ENCODE results near the gene TM7SF2.
"Not testable (repeated sequence)": the region's sequence is repeated elsewhere in the genome, so short reads cannot be mapped to it uniquely, and the experiment has no call there.

The TM7SF2 gene

DNA sequence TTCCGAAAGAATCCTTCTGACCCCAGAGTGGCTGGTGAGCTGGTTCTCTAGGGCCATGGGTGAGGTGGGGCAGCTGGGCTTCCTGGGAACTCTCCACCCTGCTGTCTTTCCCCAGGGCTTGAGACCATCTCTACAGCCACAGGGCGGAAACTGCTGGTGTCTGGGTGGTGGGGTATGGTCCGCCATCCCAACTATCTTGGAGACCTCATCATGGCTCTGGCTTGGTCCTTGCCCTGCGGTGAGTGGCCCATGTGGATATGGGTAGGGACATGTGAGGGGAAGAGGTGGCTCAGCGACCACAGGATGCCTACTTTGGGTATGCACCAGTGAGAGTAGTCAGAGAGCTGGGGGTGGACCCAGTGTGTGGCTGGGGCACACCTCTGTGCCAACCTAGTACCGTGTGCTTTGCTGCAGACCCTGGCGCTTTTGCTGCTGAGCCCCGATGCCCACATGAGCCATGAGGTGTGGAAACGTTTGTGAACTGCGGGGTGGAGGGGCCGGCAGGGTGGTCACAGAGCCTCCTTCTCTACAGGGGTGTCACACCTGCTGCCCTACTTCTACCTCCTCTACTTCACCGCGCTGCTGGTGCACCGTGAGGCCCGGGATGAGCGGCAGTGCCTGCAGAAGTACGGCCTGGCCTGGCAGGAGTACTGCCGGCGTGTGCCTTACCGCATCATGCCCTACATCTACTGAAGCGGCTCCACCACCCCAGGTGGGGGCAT is 3.9 kb downstream of the TM7SF2 start:
- DNase-seq = no peak

GRCh38 chr11:65116370-65117205 is 4.9 kb downstream of the TM7SF2 start:
- peak; percentile 53 for DNase-seq

- DNase-seq = peak; percentile 99
Measured at GRCh38 chr11:65117206-65118096, 5.8 kb downstream of the TM7SF2 start, which contains the start of gene ZNHIT2. ZNHIT2 (minus strand) TSS chr11:65117701; CDS start chr11:65117653, 48 bp downstream.

DNA sequence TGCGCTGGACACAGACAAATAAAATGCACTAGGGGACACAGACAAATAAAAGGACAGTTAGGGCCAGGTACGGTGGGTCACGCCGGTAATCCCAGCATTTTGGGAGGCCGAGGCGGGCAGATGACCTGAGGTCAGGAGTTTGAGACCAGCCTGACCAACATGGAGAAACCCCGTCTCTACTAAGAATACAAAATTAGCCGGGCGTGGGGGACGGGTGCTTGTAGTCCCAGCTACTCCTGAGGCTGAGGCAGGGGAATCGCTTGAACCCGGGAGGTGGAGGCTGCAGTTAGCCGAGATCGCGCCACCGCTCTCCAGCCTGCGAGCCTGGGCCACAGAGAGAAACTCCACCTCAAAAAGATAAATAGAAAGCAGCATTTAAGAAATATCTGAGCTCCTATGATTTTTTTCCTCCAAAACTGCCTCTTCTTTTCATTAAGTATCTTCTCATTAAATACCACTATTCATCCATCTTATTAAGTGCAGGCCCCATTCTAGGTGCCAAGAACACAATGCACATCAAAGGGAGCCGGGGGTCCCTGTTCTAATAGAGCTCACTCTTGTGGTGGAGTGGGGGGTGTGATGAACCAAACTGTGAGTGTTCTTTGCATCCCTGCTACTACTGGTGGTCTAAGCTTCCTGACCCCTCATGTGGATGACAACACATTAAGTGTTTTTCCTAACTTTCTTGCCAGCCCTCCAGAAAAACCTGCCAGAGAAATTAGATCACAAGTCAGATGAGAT is 6.6 kb downstream of the TM7SF2 start:
- no peak for DNase-seq

- not testable (repeated sequence) for DNase-seq
Measured at GRCh38 chr11:65118891-65119669, 7.4 kb downstream of the TM7SF2 start.

- no peak for DNase-seq
Measured at GRCh38 chr11:65119670-65119995, 8.0 kb downstream of the TM7SF2 start.

GRCh38 chr11:65120831-65121230 is 9.2 kb downstream of the TM7SF2 start:
- DNase-seq = no peak

- no peak for DNase-seq
Measured at GRCh38 chr11:65121447-65121864, 9.8 kb downstream of the TM7SF2 start.

- peak; percentile 99 for DNase-seq
Measured at GRCh38 chr11:65121865-65122696, 10.4 kb downstream of the TM7SF2 start, which contains the start of the genes FAU and MRPL49. FAU (minus strand) TSS chr11:65122134; CDS start chr11:65121813, 321 bp downstream. MRPL49 (plus strand) TSS chr11:65122321; CDS start chr11:65122347, 26 bp downstream.

DNA sequence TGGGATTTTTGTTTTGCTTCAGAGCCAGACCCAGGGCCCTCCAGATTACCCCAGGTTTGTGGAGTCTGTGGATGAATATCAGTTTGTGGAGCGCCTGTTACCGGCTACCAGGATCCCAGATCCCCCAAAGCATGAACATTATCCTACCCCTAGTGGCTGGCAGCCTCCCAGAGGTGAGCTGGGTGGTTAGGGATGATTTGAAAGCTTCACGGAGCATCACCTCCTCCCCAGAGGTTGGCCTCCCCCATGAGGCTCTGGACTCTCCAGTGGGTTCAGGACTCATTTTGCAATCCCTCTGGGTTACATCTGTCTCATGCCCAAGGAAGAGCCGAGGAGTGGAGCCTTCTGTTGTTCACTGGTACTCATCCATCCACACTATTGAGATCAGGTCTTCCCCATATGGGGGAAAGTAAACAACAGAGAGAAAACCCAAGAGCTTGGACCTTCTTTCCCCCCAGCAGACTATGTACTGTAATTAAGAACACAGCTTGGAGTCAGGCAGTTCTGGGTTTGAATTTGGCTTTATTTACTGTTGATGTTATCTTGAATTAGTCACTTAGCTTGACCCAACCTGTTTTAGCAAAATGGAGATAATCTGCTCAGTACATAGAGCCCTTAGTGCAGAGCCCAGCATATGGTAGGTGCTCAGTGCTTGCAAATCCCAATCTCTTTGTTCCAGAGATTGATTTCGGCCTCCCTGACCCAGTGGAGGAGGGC is 13.0 kb downstream of the TM7SF2 start:
- DNase-seq = no peak

GRCh38 chr11:65125197-65126056 is 13.8 kb downstream of the TM7SF2 start:
- DNase-seq = no peak

DNA sequence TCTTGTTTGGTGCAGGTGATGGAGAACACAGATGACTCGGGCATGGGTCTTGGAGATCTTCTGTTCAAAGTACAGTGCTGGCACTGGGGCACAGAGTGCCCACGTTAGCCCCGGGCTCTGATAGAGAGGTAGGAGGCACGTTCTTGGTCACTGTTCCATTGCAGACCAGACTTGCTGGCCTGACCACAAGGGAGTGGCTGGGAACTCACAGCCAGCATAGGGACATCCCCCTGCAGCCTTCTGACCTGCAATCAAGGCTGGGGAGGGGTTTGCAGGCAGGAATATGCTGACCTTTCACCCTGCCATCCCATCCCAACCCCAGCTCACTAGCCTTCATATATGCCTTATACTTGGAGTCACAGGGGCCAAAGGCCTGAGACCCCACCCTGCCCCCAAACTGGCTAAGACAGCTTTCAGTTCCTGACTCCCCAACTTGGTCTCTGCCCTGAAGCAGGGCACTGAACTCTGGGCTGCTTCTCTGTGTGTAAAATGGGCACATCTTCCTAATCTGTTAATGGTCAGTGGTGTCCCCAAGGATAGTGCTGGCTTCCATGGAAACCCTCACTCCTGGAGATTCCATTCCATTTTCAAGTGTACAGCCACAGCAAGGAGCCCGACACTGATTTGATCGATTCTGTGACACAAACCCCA is 15.1 kb downstream of the TM7SF2 start:
- no peak for DNase-seq

GRCh38 chr11:65127473-65128181 is 16.0 kb downstream of the TM7SF2 start:
- DNase-seq = no peak

DNA sequence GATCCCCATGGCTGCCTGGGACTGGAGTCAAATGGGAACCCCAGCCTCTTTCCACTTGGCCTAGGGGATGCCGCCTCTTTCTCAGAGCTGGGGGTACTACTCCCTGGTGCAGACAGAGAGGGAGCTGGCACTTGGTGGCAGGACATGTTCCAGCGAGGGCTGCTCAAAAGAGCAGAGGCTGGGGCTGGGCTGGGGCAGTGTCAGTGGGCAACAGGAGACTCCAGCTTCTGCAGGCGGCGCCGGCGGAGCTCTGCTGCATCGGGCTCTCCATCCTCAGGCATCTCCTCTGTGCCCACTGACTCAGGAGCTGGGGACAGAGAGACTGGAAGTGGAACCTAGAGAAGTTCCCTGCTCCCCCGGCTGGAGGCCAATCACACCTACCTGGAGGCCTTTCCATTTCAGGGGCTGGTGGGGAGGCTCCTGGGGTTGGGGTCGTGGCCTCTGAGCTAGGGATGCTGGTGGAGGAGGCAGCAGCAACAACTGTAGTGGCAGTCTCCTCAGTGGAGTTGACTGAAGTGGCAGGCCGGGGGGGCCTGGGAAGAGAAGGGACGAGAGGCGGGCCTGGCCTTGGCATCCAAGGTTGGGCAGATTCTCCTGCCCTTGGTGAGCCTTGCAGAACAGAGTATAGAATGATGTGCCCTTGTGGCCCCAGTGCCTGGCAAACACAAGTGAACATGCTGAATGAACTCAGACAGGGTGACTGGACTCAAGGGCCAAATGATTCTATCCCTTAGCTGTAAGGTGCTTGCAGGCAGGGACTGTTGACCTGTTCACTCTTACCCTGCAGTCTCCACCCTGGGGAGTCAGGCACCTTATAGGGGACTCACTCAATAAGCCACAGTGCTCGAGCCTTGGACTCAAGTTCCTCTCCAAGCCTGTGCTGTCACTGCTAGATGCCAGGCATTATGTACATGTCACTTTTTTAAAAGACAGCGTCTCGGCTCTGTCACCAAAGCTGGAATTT is 16.8 kb downstream of the TM7SF2 start:
- no peak for DNase-seq

DNA sequence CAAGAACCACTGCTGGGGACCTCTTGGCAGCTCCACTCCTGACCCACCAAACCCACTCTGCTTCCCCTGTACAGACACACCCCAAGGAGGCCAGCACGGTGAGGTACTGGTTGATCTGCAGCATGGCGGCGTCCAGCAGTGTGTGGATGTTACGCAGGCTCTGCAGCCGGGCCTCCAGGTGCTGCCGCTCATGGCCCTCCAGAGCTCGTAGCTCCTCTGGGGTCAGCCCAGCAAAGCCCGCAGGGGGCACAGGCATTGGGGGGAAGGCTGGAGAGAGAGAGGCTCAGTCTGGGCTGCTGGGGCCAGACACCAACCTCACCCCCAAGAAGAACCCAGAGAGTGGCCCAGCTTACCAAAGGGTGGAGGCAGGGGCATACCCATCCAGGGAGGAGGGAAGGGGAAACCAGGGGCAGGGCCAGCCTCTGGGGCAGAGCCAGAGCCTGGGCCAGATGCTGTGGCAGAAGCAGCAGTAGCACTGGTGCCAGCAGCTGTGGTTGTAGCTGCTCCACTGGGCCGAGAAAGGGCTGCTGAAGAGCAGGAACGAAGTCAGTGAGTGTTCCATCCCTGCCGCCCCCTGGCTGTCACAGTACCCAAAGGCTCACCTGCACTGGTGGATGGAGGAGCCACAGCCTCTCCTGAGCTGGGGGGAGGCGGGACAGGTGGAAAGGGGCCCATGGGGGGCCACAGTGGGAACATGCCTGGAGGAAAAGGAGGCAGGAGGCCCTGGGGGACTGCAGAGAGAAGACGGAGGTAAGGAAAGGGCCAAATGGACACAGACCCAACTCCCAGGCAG is 18.2 kb downstream of the TM7SF2 start:
- DNase-seq = no peak
